Nucleus accumbens (tissue), 56 donors: ENCODE data around the gene TMEM200B.
"Not testable (repeated sequence)": the region's sequence is repeated elsewhere in the genome, so short reads cannot be mapped to it uniquely, and the experiment has no call there.

Experiments used
- DNase-seq, 56 donors: peaks; one replicate each; lab custom pipeline; 2025; lab: John Stamatoyannopoulos, UW

The TMEM200B gene

DNA sequence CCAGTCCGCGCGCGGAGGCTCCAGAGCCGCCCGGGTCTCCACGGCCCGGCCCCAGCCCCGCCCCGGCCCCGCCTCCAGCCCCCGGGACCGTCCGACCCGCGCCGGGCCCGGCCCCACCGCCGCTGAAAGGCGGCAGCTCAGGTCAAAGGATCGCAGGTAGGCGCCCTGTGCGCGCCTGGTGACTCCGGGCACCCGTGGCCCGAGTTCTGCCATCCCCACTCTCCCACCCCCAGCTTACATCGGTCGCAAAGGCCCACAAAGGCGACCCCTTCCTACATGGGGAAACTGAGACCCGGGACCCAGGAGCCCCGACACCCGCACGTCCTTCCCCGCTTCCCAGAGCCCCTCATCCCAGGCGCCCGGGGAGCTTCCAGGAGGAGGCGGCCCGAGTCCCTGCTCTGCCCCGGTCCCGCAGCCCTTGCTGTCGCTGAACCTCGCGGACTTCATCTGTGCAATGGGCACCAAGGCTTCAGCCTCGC is at the start of gene TMEM200B:
TMEM200B (minus strand) TSS at position 17 of the 479 bp plus-strand sequence. CDS start 2,075 bp downstream, outside the sequence.
- DNase-seq = no peak

DNA sequence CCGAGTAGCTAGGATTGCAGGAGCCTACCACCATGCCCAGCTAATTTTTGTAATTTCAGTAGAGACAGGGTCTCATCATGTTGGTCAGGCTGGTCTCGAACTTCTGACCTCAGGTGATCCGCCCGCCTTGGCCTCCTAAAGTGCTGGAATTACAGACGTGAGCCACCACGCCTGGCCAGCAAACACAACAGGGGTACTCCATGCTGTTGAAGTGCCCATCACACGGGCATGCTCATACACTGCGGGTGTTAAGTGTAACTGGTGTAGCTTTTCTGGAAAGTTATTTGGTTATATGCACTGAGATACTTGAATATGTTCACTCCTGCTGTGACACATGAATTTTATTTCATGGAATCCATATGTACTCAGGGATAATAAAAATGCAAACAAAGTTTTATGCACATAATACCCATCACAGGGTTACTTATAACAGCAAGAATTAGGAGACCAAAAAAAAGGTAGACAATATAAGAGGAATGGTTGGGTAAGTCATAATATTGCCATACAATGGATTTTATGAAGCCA is 48.8 kb upstream of the TMEM200B start:
- DNase-seq = no peak

DNA sequence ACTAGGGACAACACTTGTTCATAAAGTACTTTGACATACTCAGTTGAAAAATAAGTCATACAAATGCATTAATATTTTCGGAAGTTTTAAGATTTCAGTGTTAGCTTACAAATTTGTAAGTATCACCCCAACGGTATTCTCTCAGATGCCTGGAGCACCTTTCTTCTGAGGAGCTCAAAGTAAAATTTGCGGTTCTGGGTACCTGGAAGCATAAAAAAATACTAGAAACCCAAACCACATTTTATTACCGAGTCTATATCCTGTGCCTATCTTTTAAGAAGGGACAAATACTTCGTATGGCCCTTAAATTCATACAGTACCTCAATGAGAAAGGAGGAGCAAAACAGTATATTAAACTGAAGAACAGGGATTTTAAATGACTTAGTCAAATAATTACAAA is 47.8 kb upstream of the TMEM200B start:
- no peak for DNase-seq

DNA sequence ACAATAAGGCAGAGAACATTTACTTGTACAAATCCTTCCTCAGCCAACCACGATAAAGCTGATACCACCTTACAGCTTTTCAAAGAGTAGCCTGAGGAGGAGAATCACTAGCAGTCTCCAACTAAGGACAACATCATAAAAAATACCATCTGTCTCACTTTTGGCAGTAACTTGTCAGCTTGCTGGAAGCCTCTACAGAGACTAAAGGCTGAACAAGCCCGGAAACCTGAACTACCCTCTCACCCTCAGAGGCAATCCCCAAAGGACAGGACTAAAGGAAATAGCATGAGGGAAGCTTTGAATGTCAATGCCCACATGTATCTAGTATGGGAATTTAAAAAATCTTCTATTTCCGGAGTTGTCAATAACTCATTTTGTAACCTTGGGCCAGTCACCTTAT is 47.4 kb upstream of the TMEM200B start:
- DNase-seq = no peak

DNA sequence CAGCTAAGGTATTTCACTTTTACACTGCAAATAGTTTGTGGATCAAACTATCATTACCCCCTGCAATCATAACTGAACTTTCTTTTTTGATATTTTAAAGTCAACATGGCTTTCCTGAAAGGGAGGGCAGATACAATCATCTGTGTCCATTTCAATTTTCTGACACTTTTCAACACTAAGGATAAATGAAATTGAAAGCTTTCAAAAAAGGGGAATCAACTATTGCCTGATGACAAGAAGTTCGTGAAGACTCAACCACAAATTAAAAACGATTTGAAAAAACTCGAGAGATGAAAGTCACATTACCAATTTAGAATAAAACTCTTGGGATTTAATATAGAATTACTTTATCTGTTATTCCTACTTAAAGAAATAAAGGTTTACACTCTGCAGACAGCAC is 46.3 kb upstream of the TMEM200B start:
- no peak for DNase-seq

DNA sequence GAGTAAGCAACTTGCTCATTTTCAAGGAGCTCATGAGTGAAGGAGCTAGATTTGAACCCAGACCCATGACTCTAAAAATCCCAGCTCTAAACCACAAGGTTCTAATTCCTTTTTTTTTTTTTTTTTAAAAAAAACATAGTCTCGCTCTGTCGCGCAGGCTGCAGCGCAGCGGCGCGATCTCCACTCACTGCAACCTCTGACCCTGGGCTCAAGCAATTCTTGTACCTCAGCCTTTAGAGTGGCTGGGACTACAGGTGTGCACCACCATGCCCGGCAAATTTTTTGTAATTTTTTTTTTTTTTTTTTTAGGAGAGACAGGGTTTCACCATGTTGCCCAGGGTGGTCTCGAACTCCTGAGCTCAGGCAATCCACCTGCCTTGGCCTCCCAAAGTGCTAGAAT is 44.2 kb upstream of the TMEM200B start:
- no peak for DNase-seq

DNA sequence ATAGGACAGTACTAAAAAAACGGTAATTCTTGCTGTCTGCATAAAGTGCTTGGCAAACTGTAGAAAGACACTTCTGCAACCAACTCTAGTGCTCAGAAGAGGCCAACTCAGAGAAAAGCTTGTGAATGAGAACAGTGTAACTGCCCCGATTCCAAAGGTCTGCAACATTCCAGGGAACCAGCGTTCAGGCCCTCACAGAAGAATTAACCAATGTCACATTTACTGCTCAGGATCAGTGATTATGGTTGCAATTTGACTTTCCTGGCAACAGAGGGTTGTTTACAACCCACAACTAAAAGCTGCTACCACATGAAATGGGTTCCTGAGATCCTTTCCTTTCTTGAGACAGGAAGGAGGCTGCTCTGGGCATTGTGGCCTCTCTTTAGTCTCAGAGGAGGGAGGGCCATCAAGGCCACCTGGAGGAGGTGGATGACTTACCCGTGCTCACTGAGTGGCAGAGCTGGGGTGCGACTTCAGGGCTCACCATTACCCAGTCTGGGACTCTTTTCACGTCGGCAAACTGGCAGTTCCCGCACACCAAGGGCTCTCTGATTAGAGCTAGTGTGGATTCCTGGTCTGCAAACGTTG is 42.7 kb upstream of the TMEM200B start:
- no peak for DNase-seq

DNA sequence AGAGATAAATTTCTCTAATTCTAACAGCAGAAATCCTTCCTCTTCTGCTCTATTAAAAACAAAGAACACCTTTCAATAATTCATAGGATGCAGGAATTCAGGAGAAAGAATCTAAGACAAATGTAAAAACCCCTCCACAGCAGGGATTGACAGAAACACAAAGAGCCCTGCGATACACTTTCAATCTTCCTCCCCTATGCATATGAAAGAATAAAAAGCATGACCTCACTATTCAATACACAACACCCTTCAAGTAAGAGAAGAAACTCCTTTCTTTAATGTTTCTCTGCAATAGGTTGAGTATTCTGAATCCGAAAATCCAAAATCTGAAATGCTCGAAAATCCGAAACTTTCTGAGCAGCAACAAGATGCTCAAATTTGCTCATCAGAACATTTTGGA is 40.9 kb upstream of the TMEM200B start:
- no peak for DNase-seq

DNA sequence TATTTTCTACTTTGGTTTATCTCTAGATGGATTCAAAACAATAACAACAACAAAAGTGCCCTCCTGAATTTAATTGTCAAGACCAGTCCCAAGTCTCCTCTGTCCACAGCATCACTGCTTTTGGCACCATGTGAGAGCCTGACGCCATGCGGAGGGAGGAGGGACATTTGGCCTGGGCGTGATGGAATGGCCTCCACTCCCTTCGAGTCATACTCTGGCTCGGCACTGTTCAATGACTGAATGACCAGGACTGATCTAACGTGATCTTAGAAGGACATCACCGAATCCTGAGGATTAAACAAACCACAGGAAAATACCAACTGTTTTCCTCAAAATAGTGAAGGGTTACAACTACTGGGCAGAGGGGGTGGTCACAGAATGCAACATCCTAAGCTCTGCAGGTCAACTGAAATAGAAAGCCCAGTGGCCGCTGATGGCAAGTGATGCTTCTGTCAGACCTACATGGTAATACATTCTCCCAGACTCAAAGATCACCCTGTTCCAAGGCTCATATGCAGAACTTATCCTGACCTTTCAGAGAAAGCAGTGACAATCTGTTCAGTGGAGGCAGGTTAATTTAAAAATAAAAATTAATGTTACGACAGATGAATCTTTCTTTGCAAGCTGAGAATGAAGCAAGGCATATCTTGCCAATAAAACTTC is 38.9 kb upstream of the TMEM200B start:
- peak in 3 of 56 donors; percentile 3 to 8 (median 5) for DNase-seq

DNA sequence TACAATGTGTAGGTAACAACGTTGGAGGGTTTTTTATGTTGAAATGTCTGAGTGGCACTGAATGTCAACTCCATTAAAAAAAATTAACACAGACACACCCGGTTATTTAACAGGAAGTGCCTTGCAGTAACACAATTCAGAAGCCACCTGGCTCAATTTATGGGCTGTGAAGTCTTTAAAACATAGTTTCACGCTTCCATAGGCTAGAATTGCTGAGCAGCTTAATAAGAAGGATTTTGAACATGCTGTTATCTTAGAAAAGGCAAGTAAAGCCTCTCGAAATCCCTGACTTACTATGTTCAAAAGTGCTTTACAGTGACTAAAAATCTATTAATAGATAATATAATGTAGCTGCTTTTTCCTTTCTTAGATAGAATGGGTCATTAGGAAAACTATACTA is 38.3 kb upstream of the TMEM200B start:
- no peak for DNase-seq

DNA sequence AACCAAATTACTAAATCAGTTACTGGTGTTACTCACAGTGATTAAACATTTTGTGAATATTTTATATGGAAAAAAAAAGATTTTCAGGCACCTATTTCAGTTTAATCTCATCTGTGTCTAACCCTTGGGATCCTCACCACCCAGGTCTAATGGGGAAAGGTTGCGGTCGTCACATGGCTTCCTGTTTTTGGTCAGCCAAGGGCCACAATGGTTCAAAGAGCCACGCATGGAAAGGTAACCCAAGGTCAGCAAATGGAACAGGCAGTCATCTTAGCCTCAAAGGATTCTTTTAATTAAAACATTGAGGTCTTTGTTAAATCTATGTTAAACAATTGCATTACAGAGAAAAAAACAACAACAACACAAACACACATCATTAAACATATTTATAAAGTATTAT is 36.1 kb upstream of the TMEM200B start:
- no peak for DNase-seq

DNA sequence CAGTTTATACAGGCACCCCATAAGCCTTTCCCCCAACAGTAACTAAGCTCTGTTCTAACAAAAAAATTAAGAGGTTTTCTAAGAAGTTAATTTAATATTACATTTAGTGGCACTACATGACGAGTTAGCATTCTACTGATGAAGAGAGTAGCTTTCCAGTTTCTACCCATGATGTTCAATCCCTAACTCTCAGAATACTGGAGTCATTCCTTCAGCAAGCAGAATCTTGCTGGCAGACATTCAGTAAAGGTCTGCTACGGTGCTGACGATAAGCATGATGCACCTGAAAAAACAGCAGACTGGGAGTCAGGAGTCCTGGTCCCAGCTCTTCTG is 33.5 kb upstream of the TMEM200B start:
- DNase-seq = no peak

DNA sequence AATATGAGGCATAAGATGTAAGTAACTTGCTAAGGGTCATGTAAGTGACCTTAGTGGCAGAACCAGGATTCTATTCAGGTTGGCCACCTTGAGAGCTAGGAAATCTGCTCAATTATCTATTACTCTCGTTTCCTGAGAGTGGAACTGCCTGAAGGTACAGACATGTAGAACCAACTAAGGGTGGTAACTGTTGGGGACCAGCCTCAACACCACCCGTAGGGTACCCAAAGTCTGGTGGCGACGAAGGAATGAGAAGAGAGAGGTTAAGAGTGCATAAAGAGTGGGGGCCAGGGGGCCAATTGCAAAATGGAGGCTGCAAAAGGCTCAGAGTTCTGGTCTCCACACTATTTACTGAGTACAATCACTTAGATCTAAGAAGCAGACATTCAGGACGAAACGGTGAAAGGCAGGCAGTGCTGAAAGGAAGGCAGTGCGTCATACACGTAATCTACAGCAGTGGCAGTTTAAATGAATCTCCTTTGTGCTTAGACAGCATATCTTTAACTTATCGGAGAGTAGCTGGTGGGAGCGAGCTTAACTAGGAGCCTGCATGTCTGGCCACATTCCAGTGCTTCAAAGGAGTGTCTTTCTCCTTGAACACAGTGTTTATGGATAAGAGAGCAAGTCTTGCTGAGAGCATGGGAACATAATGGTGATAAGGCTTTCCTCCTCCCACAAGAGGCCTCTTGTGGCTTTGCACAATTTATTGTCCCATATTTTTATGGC is 33.0 kb upstream of the TMEM200B start:
- no peak for DNase-seq

DNA sequence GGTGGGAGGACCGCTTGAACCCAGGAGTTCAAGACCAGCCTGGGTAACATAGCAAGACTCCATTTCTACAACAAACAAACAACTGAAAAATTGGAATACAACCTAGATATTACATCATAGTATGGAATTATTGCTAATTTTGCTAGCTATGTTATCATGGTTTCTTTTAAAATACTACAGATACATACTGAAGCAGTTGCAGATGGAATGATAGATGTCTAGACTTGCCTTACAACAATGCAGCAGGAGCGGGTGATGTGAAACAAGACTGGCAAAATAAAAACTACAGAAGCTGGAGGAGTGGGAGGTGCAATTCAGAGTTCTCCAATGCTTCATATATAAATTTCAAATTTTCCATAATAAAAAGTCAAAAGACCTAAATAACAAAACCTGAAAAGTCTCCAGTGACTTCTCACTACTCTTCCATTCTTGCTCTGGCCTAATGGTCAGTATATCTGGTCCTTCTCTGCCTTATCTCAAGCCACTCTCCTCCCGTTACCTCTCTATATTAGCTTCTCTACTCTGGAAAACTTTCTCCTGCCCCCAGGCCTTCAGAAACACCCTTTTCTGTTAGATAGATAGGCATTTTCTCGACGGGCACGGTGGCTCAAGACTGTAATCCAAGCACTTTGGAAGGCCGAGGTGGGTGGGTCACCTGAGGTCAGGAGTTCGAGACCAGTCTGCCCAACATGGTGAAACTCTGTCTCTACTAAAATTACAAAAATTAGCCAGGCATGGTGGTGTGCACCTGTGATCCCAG is 28.5 kb upstream of the TMEM200B start:
- no peak for DNase-seq

DNA sequence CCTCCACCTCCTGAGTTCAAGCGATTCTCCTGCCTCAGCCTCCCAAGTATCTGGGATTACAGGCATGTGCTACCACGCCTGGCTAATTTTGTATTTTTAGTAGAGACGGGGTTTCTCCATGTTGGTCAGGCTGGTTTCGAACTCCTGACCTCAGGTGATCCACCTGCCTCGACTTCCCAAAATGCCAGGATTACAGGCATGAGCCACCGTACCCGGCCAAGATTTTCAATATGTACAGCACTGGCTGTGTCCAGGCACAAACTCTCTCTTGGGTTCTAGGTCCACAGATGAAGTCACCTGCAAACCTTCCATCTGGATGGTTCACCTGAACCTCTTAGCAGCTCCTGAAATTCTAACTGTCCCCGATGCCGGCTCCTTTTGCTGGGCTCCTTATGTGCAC is 26.6 kb upstream of the TMEM200B start:
- DNase-seq = not testable (repeated sequence)

DNA sequence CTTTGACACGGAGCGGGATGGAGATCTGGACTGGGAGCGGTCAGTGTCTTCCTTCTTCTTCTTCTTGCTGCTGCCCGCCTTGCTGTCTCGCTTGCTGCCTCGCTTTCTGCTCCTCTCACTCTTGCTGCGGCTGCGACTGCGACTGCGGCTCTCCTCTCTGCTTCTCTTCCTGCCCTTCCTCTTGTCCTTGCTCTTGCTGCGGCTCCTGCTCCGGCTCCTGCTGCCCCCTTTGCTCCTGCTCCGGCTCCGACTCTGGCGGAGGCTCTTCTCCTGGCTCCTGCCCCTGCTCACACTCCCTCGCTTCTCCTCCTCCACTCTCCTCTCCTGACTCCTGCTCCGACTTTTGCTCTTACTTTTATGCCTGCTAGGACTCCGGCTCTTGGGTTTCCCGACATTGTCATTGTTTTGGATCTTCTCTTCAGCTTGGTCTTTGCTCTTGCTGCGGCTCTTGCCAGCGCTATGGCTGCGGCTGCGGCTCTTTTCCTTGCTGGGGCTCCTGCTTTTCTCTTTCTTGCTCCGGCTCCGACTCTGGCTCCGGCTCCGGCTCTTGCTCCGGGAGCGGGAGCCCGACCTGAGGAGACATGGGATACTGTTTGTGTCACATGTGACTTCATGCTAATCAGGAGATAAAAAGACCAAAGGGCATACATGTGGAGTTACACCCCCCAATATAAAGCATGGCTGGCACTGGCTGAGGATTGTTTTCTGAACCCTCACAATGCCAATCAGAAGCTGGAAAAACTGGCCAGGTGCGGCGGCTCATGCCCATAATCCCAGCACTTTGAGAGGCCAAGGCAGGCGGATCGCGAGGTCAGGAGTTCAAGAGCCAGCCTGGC is 25.2 kb upstream of the TMEM200B start:
- no peak for DNase-seq

DNA sequence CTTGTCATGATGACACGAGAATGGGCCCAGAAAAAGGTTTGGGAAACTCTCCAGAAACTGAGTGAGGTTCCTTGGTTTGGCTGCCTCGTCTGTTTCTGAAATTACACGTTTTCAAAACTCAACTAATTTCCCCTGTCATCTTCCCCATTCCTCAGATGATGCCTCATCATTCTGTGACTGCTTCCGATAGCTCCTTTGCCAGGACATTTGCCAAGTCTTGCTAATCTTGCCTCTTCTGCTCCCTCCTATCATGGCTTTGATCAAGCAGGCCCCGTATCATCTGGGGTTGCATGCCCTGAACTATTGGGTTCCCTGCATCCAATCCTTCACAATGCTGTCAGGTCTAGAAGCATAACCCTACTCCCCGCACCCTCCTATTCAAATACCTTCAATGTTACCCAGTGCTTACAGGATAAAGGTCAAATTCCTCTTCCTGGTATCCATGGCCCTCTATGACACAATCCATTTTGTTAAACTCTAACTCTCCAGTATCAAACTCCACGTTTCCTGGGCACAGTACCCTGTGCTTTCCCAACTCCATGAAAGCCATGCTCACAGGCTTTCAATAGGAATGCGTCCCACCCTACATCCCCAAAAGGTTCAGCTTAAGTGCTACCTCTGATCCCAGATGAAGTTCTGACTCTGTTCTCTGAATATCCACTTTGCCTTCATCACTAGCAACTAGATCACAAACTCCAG is 22.2 kb upstream of the TMEM200B start:
- DNase-seq = no peak

DNA sequence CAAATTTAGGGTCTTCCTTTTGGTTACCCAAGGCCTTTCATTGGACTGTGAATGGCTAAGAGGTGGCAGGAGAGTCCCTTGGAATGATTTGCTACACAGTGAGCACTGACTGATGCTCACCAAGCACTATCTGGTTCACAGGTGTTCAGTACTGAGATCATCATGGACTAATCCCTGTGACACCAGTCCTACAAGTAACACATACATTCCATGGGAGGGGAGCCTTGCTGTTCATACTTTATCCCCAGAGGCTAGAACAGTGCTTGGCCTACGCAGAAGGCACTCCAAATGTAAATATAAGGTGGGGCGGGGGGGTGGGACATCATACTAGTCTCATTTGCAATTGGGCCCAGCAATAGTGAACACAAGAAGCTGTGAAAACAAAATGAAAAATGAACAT is 20.5 kb upstream of the TMEM200B start:
- DNase-seq = no peak

DNA sequence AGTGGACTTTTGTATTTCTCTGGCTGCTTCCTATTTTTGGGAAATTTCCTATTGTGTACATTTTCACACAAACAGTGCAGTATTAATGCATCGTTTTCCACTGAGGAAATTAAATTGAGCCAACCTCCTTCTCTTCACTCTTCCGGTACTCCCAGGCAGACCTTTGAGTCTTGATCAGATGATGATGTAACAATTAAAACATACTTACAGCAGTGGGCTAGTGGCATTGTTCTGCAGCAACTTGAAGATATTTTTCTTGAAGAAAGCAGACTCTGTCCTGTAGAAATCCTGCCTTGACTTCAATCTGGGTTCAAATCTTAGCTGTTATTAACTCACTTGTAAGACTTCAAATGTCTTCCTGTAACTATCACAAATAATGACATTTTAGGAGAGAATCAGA is 19.0 kb upstream of the TMEM200B start:
- no peak for DNase-seq
